Body of pancreas (tissue), 4 donors: ENCODE results near the gene ZFAND3. TPM values are rescaled to one million over a fixed set of nuclear protein-coding genes. Genes with fewer than 3 reads are reported as not detected.

Experiments
- ATAC-seq: fragments of 150-250 bp; one replicate; pipeline ENCODE4 v1.9.1; 2016
- DNase-seq, 4 donors: peaks; one replicate each; pipeline ENCODE4 v3.0.0-alpha.2; 2019
- H3K27ac ChIP-seq, 4 donors: fragments of 200-600 bp; sonication (generic); 1 replicate in 3 of 4; 2 replicates in 1 of 4; pipeline versions ENCODE4 v1.5.1 to v1.6.1; 2016 to 2019; ENCODE audit warnings: mild to moderate bottlenecking in 1 of 4, mixed read lengths in 1 of 4, moderate library complexity in 1 of 4
- H3K27me3 ChIP-seq, 2 donors: fragments of 200-600 bp; sonication (generic); one replicate each; pipeline ENCODE4 v1.6.0; 2016; ENCODE audit warnings: mild to moderate bottlenecking in 1 of 2
- H3K36me3 ChIP-seq, 2 donors: fragments of 200-600 bp; sonication (generic); replicated peaks in 1 of 2; 2 replicates each; pipeline ENCODE4 v1.5.1; 2016; ENCODE audit warnings: low read depth in 2 of 2; ENCODE audit not compliant: insufficient read depth in 1 of 2
- H3K4me1 ChIP-seq: fragments of 200-600 bp; sonication (generic); one replicate; pipeline ENCODE4 v1.6.0; 2016
- H3K4me3 ChIP-seq, 2 donors: fragments of 200-600 bp; sonication (generic); 1 replicate in 1 of 2; 2 replicates in 1 of 2; pipeline ENCODE4 v1.5.1; 2016 to 2019
- H3K9me3 ChIP-seq, 3 donors: fragments of 200-600 bp; sonication (generic); 1 replicate in 2 of 3; 2 replicates in 1 of 3; pipeline ENCODE4 v1.5.1; 2016
- CTCF ChIP-seq, 7 experiments: fragments of 450-650 bp in 4 of 7; fragments of 200-600 bp in 3 of 7; sonication (generic) in 3 of 7; IDR thresholded peaks; one replicate each; pipeline ENCODE4 v1.5.1; 2016 to 2019; ENCODE audit warnings: antibody characterized with exemption in 7 of 7
- POLR2A ChIP-seq, 3 donors: fragments of 450-650 bp; IDR thresholded peaks; one replicate each; pipeline ENCODE4 v1.6.1; 2016; ENCODE audit warnings: antibody characterized with exemption in 3 of 3, mild to moderate bottlenecking in 2 of 3
- WGBS, 2 donors: methylation state at CpG; one replicate each; pipeline ENCODE4 v1.1.5; 2017; 5-methylcytosine and 5-hydroxymethylcytosine counted together
- intact Hi-C: fragments of 100-400 bp; cut with DNase I; formaldehyde crosslinking; loops from one replicate; pipeline ENCODE4 v1.15.1; 2023
- total RNA-seq, 2 donors: library from RNA; depleted of rRNA; stranded (reverse); fragments of >200 nt; gene quantifications; one replicate each; pipeline ENCODE4 v1.1.0, GENCODE V29; 2016

ZFAND3 gene
- total RNA-seq, 2 donors from 2014 or later: 20.8 to 27.0 TPM

- ATAC-seq: no peak
- H3K4me1 ChIP-seq: peaks cover 16% of the 10 kb centered on the region
- intact Hi-C loops: no loop called here
- no peak overlapping the region for H3K27ac ChIP-seq
- H3K36me3 ChIP-seq: no peaks in the 10 kb centered on the region
- TF ChIP-seq CTCF (IDR thresholded peaks at IDR 0.05) (no peak), POLR2A (IDR thresholded peaks at IDR 0.05) (no peak)
- no peak overlapping the region for H3K4me3 ChIP-seq
- no peak for DNase-seq
- 84 to 94% methylated on average over 8 of the region's 8 CpGs for WGBS, 2 donors
- H3K27me3 ChIP-seq: no peaks in the 10 kb centered on the region
- H3K9me3 ChIP-seq: no peaks in the 10 kb centered on the region
These were observed 326.6 kb downstream of the ZFAND3 start for GRCh38 chr6:38146021-38146733.

- intact Hi-C loops: no loop called here
- 90 to 94% methylated on average over 1 of the region's 1 CpG for WGBS, 2 donors
- ATAC-seq (no peak), DNase-seq (no peak)
- H3K36me3 ChIP-seq: no peaks in the 10 kb centered on the region
- H3K4me3 ChIP-seq: no peak overlapping the region
- peaks cover 16% of the 10 kb centered on the region for H3K4me1 ChIP-seq
- H3K9me3 ChIP-seq: no peaks in the 10 kb centered on the region
- no peaks in the 10 kb centered on the region for H3K27me3 ChIP-seq
- TF ChIP-seq POLR2A (IDR thresholded peaks at IDR 0.05) (no peak), CTCF (IDR thresholded peaks at IDR 0.05) (no peak)
- no peak overlapping the region for H3K27ac ChIP-seq
These were observed 327.2 kb downstream of the ZFAND3 start for GRCh38 chr6:38146734-38147027.

- Histone ChIP-seq H3K9me3 (no peaks in the 10 kb centered on the region), H3K36me3 (no peaks in the 10 kb centered on the region), H3K27ac (no peak overlapping the region), H3K4me3 (no peak overlapping the region), H3K27me3 (no peaks in the 10 kb centered on the region), H3K4me1 (peaks cover 29% of the 10 kb centered on the region)
- ATAC-seq (no peak), DNase-seq (no peak)
- TF ChIP-seq CTCF (IDR thresholded peaks at IDR 0.05) (no peak), POLR2A (IDR thresholded peaks at IDR 0.05) (no peak)
- intact Hi-C loops: no loop called here
- WGBS, 2 donors: 64 to 79% methylated on average over 2 of the region's 2 CpGs
These were observed 329.1 kb downstream of the ZFAND3 start for GRCh38 chr6:38148606-38149005.

- intact Hi-C loops: no loop called here
- DNase-seq: peak in 3 of 4 donors; percentile 48 to 65 (median 56)
- TF ChIP-seq POLR2A (IDR thresholded peaks at IDR 0.05) (no peak), CTCF (IDR thresholded peaks at IDR 0.05) (no peak)
- ATAC-seq: peak; percentile 59
- no peaks in the 10 kb centered on the region for H3K27me3 ChIP-seq
- 51 to 60% methylated on average over 2 of the region's 2 CpGs for WGBS, 2 donors
- no peaks in the 10 kb centered on the region for H3K36me3 ChIP-seq
- peaks cover 29% of the 10 kb centered on the region for H3K4me1 ChIP-seq
- no peak overlapping the region for H3K4me3 ChIP-seq
- no peak overlapping the region for H3K27ac ChIP-seq
- no peaks in the 10 kb centered on the region for H3K9me3 ChIP-seq
These were observed 330.0 kb downstream of the ZFAND3 start for GRCh38 chr6:38149531-38149930.

- no peaks in the 10 kb centered on the region for H3K36me3 ChIP-seq
- TF ChIP-seq CTCF (IDR thresholded peaks at IDR 0.05) (no peak), POLR2A (IDR thresholded peaks at IDR 0.05) (no peak)
- H3K4me1 ChIP-seq: peaks cover 29% of the 10 kb centered on the region
- DNase-seq (no peak), ATAC-seq (no peak)
- no peaks in the 10 kb centered on the region for H3K9me3 ChIP-seq
- intact Hi-C loops: no loop called here
- no peak overlapping the region for H3K27ac ChIP-seq
- WGBS, 2 donors: 66 to 81% methylated on average over 3 of the region's 3 CpGs
- no peak overlapping the region for H3K4me3 ChIP-seq
- H3K27me3 ChIP-seq: no peaks in the 10 kb centered on the region
These were observed 330.5 kb downstream of the ZFAND3 start for GRCh38 chr6:38150021-38150420.
